ENCODE data around the gene PTER. TPM values are rescaled to one million over a fixed set of nuclear protein-coding genes. Genes with fewer than 3 reads are reported as not detected.

The PTER gene
- total RNA-seq, 1 donor from 2014 or later = 2.6 TPM

- Mint-ChIP-seq H3K4me3 (ENCODE audit: unreplicated experiment) (no peak overlapping the region), H3K9me3 (ENCODE audit: unreplicated experiment) (no peaks in the 10 kb centered on the region), H3K27me3 (ENCODE audit: unreplicated experiment) (peaks cover 80% of the 10 kb centered on the region), H3K36me3 (ENCODE audit: unreplicated experiment) (no peaks in the 10 kb centered on the region), H3K4me1 (ENCODE audit: unreplicated experiment) (no peaks in the 10 kb centered on the region), H3K27ac (ENCODE audit: unreplicated experiment) (no peak overlapping the region)
- no peak for DNase-seq (ENCODE audit: extremely low spot score, unreplicated experiment)
- TF ChIP-seq CTCF (IDR thresholded peaks at IDR 0.05) = no peak
Measured at GRCh38 chr10:16527452-16527851, 90.6 kb downstream of the PTER start.

- Mint-ChIP-seq H3K27ac (ENCODE audit: unreplicated experiment) (no peak overlapping the region), H3K4me1 (ENCODE audit: unreplicated experiment) (no peaks in the 10 kb centered on the region), H3K9me3 (ENCODE audit: unreplicated experiment) (no peaks in the 10 kb centered on the region), H3K36me3 (ENCODE audit: unreplicated experiment) (no peaks in the 10 kb centered on the region), H3K27me3 (ENCODE audit: unreplicated experiment) (peaks cover 62% of the 10 kb centered on the region), H3K4me3 (ENCODE audit: unreplicated experiment) (no peak overlapping the region)
- no peak for TF ChIP-seq CTCF (IDR thresholded peaks at IDR 0.05)
- no peak for DNase-seq (ENCODE audit: extremely low spot score, unreplicated experiment)
Measured at GRCh38 chr10:16529853-16530252, 93.0 kb downstream of the PTER start.

- no peak overlapping the region for H3K4me3 Mint-ChIP-seq (ENCODE audit: unreplicated experiment)
- no peaks in the 10 kb centered on the region for H3K36me3 Mint-ChIP-seq (ENCODE audit: unreplicated experiment)
- no peak for TF ChIP-seq CTCF (IDR thresholded peaks at IDR 0.05)
- H3K9me3 Mint-ChIP-seq (ENCODE audit: unreplicated experiment) = no peaks in the 10 kb centered on the region
- H3K4me1 Mint-ChIP-seq (ENCODE audit: unreplicated experiment) = no peaks in the 10 kb centered on the region
- DNase-seq (ENCODE audit: extremely low spot score, unreplicated experiment) = no peak
- no peak overlapping the region for H3K27ac Mint-ChIP-seq (ENCODE audit: unreplicated experiment)
- H3K27me3 Mint-ChIP-seq (ENCODE audit: unreplicated experiment) = peaks cover 28% of the 10 kb centered on the region
Measured at GRCh38 chr10:16536155-16536554, 99.3 kb downstream of the PTER start.

- Mint-ChIP-seq H3K36me3 (ENCODE audit: unreplicated experiment) (no peaks in the 10 kb centered on the region), H3K4me1 (ENCODE audit: unreplicated experiment) (peaks cover 1% of the 10 kb centered on the region), H3K27ac (ENCODE audit: unreplicated experiment) (no peak overlapping the region), H3K9me3 (ENCODE audit: unreplicated experiment) (no peaks in the 10 kb centered on the region), H3K4me3 (ENCODE audit: unreplicated experiment) (no peak overlapping the region), H3K27me3 (ENCODE audit: unreplicated experiment) (peaks cover 36% of the 10 kb centered on the region)
- no peak for DNase-seq (ENCODE audit: extremely low spot score, unreplicated experiment)
- no peak for TF ChIP-seq CTCF (IDR thresholded peaks at IDR 0.05)
Measured at GRCh38 chr10:16544099-16544498, 107.3 kb downstream of the PTER start.

GRCh38 chr10:16544591-16544990 lies 107.8 kb downstream of the PTER start:
- Mint-ChIP-seq H3K4me3 (ENCODE audit: unreplicated experiment) (no peak overlapping the region), H3K27ac (ENCODE audit: unreplicated experiment) (no peak overlapping the region), H3K4me1 (ENCODE audit: unreplicated experiment) (peaks cover 1% of the 10 kb centered on the region), H3K36me3 (ENCODE audit: unreplicated experiment) (no peaks in the 10 kb centered on the region), H3K9me3 (ENCODE audit: unreplicated experiment) (no peaks in the 10 kb centered on the region), H3K27me3 (ENCODE audit: unreplicated experiment) (peaks cover 36% of the 10 kb centered on the region)
- no peak for TF ChIP-seq CTCF (IDR thresholded peaks at IDR 0.05)
- DNase-seq (ENCODE audit: extremely low spot score, unreplicated experiment) = no peak

Data from osteocyte (in vitro differentiated cells).